ENCODE data around the gene RSPH10B. TPM values are rescaled to one million over a fixed set of nuclear protein-coding genes. Genes with fewer than 3 reads are reported as not detected.
"Not testable (repeated sequence)": the region's sequence is repeated elsewhere in the genome, so short reads cannot be mapped to it uniquely, and the experiment has no call there.

RSPH10B gene
- total RNA-seq, 1 donor from 2014 or later: not detected

- H3K9me3 ChIP-seq (replicated peaks); intact Hi-C loops (cut with micrococcal nuclease); H3K36me3 ChIP-seq; H3K27ac ChIP-seq (replicated peaks); H3K4me1 ChIP-seq; H3K27me3 ChIP-seq (ENCODE audit: low read depth); H3K4me3 ChIP-seq; DNase-seq: not testable (repeated sequence)
These were observed 35.5 kb downstream of the RSPH10B start for GRCh38 chr7:5934945-5935450.

DNA sequence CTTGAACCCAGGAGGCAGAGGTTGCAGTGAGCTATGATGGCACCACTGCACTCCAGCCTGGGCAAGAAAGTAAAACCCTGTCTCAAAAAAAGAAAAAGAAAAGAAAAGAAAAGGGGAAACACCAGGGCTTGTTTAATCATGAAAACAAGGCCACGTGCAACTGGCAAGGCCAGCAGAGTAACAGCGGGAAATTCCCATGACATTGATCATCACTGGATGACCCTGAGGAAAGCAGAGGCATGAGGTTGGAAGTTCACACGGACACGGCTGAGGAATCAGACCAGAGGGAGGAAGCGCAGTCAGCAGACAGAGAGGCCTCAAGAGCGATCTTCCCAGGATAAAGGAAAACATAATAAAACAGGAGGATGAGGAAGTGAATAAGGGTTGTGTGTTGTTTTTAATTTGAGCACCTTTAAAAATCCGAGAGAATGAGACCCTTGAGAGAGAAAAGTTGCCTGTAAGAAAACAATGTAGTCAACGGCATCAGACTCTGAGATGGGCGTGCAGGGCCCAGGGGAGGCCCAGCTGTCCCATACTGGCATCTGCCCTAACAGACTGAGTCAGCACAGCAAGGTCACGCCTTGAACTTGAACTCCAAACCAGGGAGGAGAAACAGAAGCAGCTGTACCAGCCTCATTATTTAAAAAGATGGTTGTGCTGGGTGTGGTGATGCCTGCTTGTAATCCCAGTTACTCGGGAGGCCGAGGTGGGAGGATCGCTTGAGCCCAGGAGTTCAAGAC lies 38.4 kb downstream of the RSPH10B start:
- H3K36me3 ChIP-seq; H3K27ac ChIP-seq (replicated peaks); intact Hi-C loops (cut with micrococcal nuclease); DNase-seq; H3K4me1 ChIP-seq; H3K27me3 ChIP-seq (ENCODE audit: low read depth); H3K4me3 ChIP-seq; H3K9me3 ChIP-seq (replicated peaks): not testable (repeated sequence)

- H3K36me3 ChIP-seq; intact Hi-C loops (cut with micrococcal nuclease); H3K4me1 ChIP-seq; H3K27ac ChIP-seq (replicated peaks); H3K27me3 ChIP-seq (ENCODE audit: low read depth); H3K4me3 ChIP-seq; DNase-seq; H3K9me3 ChIP-seq (replicated peaks): not testable (repeated sequence)
These were observed 39.2 kb downstream of the RSPH10B start for GRCh38 chr7:5931250-5931649.

GRCh38 chr7:5930290-5930689 lies 40.2 kb downstream of the RSPH10B start:
- intact Hi-C loops (cut with micrococcal nuclease); H3K27me3 ChIP-seq (ENCODE audit: low read depth); H3K4me3 ChIP-seq; H3K9me3 ChIP-seq (replicated peaks); H3K4me1 ChIP-seq; H3K27ac ChIP-seq (replicated peaks); DNase-seq; H3K36me3 ChIP-seq: not testable (repeated sequence)

- intact Hi-C loops (cut with micrococcal nuclease); H3K4me1 ChIP-seq; H3K36me3 ChIP-seq; H3K27ac ChIP-seq (replicated peaks); H3K9me3 ChIP-seq (replicated peaks); H3K27me3 ChIP-seq (ENCODE audit: low read depth); H3K4me3 ChIP-seq; DNase-seq: not testable (repeated sequence)
These were observed 44.1 kb downstream of the RSPH10B start for GRCh38 chr7:5926263-5926870.

DNA sequence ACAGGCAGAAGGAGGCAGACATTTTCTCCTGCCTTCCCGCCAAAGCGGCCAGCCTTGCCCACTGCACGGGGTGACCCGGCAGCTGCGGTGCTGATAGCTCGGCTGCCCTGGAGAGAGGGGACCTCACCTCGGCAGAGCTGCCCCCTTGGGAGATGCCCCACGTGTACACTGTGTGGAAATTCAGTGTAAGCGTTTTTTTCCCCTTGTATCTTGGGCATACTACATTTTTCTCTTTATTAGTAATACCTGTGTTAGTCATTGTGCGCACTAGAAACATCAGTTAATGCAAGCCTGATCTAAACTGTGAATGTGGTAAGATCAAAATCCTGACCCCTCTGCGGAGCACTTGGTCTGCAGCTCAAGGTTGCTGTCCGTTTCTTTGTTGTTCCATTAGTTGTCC lies 45.9 kb downstream of the RSPH10B start:
- H3K4me3 ChIP-seq; H3K27ac ChIP-seq (replicated peaks); H3K36me3 ChIP-seq; H3K27me3 ChIP-seq (ENCODE audit: low read depth); intact Hi-C loops (cut with micrococcal nuclease); DNase-seq; H3K4me1 ChIP-seq; H3K9me3 ChIP-seq (replicated peaks): not testable (repeated sequence)

- H3K27me3 ChIP-seq (ENCODE audit: low read depth); DNase-seq; H3K36me3 ChIP-seq; H3K27ac ChIP-seq (replicated peaks); intact Hi-C loops (cut with micrococcal nuclease); H3K4me3 ChIP-seq; H3K4me1 ChIP-seq; H3K9me3 ChIP-seq (replicated peaks): not testable (repeated sequence)
These were observed 46.3 kb downstream of the RSPH10B start for GRCh38 chr7:5924180-5924579.

DNA sequence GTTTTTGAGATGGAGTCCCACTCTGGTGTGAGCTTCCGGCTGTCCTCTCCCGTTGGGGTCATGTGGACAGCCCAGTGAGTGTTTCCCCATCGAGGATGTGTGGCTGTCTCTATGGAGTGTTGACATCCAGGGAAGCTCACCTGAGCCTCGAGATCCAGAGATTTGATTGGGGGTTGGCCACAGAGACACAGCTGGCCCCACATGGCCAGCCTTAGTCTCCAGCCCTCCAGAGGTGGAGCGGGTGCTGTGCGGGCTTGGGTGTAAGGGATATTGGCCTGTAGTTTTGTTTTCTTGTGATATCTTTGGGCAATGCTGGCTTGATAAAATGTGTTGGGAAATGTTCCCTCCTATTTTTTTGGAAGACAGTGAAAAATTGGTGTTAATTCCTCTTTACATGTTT lies 54.0 kb downstream of the RSPH10B start:
- intact Hi-C loops (cut with micrococcal nuclease); H3K9me3 ChIP-seq (replicated peaks); H3K27me3 ChIP-seq (ENCODE audit: low read depth); H3K4me3 ChIP-seq; H3K27ac ChIP-seq (replicated peaks); H3K36me3 ChIP-seq; H3K4me1 ChIP-seq; DNase-seq: not testable (repeated sequence)

GRCh38 chr7:5908835-5909234 lies 61.7 kb downstream of the RSPH10B start:
- peaks cover 22% of the 10 kb centered on the region for H3K36me3 ChIP-seq
- intact Hi-C loops (cut with micrococcal nuclease); H3K4me3 ChIP-seq; H3K27ac ChIP-seq (replicated peaks); DNase-seq; H3K4me1 ChIP-seq; H3K9me3 ChIP-seq (replicated peaks); H3K27me3 ChIP-seq (ENCODE audit: low read depth): not testable (repeated sequence)

DNA sequence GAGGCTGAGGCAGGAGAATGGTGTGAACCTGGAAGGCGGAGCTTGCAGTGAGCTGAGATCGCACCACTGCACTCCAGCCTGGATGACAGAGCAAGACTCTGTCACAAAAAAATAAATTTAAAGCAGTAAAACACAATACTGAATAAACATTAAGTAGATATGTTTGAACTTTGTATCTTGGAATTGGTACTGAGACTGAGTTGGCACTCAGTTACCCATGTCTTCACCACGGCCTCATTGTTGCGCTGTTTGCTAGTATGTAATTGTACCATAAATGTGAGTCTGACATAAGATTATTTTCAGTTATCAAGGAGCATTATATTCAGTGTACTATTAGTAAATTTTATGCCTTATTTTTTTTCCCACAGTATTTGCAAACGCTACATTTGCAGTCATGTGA lies 65.8 kb downstream of the RSPH10B start:
- H3K4me3 ChIP-seq; DNase-seq; H3K4me1 ChIP-seq; H3K27me3 ChIP-seq (ENCODE audit: low read depth); intact Hi-C loops (cut with micrococcal nuclease); H3K9me3 ChIP-seq (replicated peaks); H3K27ac ChIP-seq (replicated peaks): not testable (repeated sequence)
- H3K36me3 ChIP-seq: peaks cover 31% of the 10 kb centered on the region

DNA sequence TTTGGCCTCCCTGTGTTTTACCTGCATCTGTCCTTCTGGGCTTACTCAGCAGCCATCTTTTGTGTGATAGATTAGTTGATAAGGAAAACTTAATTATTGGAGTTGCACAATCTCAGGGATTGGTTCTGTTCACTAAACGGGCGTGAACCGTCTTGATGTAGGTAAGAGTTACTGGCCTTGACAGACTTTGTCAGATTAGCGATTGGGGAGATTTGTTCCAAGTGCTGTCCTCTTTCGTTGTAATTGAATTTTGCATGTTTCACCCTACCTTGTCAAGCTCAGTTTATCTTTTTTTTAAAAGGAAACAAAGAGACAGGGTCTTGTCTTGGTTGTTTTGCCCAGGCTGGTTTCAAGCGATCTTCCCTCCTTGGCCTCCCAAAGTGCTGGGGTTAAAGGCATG lies 67.5 kb downstream of the RSPH10B start:
- intact Hi-C loops (cut with micrococcal nuclease); H3K27me3 ChIP-seq (ENCODE audit: low read depth); DNase-seq; H3K9me3 ChIP-seq (replicated peaks); H3K27ac ChIP-seq (replicated peaks); H3K4me3 ChIP-seq; H3K4me1 ChIP-seq: not testable (repeated sequence)
- H3K36me3 ChIP-seq: peaks cover 31% of the 10 kb centered on the region

Measured in left ventricle myocardium inferior (tissue), 1 donor.